CD4-positive, alpha-beta T cell (primary cell): ENCODE results near the gene TUSC7. TPM values are rescaled to one million over a fixed set of nuclear protein-coding genes. Genes with fewer than 3 reads are reported as not detected.

Source experiments
- ATAC-seq: fragments of 200-7000 bp; cut with Tn5 transposase; one replicate; pipeline ENCODE4 v1.10.0; 2022; ENCODE audit warnings: mild to moderate bottlenecking; ENCODE audit not compliant: poor library complexity
- CTCF ChIA-PET: fragments of 350-600 bp; sonication (Branson Sonifier 250); formaldehyde crosslinking; loops from one replicate; lab custom pipeline; 2021; ENCODE audit warnings: antibody characterized with exemption, inconsistent platforms; lab: Charles Lee
- POLR2A ChIA-PET: fragments of 350-600 bp; sonication (Branson Sonifier 250); formaldehyde crosslinking; loops from one replicate; lab custom pipeline; 2021; ENCODE audit warnings: antibody characterized with exemption, inconsistent platforms; lab: Charles Lee
- DNase-seq, 14 experiments: peaks; one replicate each; pipeline ENCODE4 v3.0.0-alpha.2; 2013 to 2020; ENCODE audit warnings: mixed read lengths in 2 of 14
- H3K27ac ChIP-seq, 2 donors: one replicate each; pipeline versions ENCODE4 v1.5.1 to v1.7.0; 2013; ENCODE audit warnings: low read length in 2 of 2, low read depth in 1 of 2, mild to moderate bottlenecking in 1 of 2
- H3K27me3 ChIP-seq, 2 experiments: 1 replicate in 1 of 2; 2 replicates in 1 of 2; pipeline versions ENCODE4 v1.6.1 to v1.7.0; 2013; ENCODE audit warnings: low read length in 2 of 2, control low read depth in 1 of 2, mild to moderate bottlenecking in 1 of 2, moderate library complexity in 1 of 2; ENCODE audit not compliant: insufficient read depth in 2 of 2, control insufficient read depth in 1 of 2
- H3K36me3 ChIP-seq: one replicate; pipeline ENCODE4 v1.6.1; 2013; ENCODE audit warnings: low read length, control low read depth; ENCODE audit not compliant: insufficient read depth
- H3K4me1 ChIP-seq: one replicate; pipeline ENCODE4 v1.6.1; 2013; ENCODE audit warnings: low read length, control low read depth; ENCODE audit not compliant: insufficient read depth
- H3K4me3 ChIP-seq: one replicate; pipeline ENCODE4 v1.5.1; 2013; ENCODE audit warnings: mild to moderate bottlenecking, low read length, moderate library complexity
- H3K9me3 ChIP-seq, 2 experiments: 1 replicate in 1 of 2; 2 replicates in 1 of 2; pipeline versions ENCODE4 v1.6.1 to v1.7.0; 2013; ENCODE audit warnings: low read length in 2 of 2, mild to moderate bottlenecking in 2 of 2, control low read depth in 1 of 2, moderate library complexity in 1 of 2; ENCODE audit not compliant: control insufficient read depth in 1 of 2, insufficient read depth in 1 of 2
- H3K27ac Mint-ChIP-seq: one replicate; pipeline ENCODE4 v1.8.0; 2020; ENCODE audit warnings: mixed read lengths
- H3K27me3 Mint-ChIP-seq: one replicate; pipeline ENCODE4 v1.8.0; 2021; ENCODE audit warnings: mixed read lengths
- H3K36me3 Mint-ChIP-seq: one replicate; pipeline ENCODE4 v1.8.0; 2021; ENCODE audit warnings: low read depth, mixed read lengths
- H3K4me1 Mint-ChIP-seq: one replicate; pipeline ENCODE4 v1.8.0; 2021; ENCODE audit warnings: low read depth, mixed read lengths
- H3K4me3 Mint-ChIP-seq: one replicate; pipeline ENCODE4 v1.8.0; 2020; ENCODE audit warnings: mild to moderate bottlenecking, mixed read lengths
- H3K9me3 Mint-ChIP-seq: one replicate; pipeline ENCODE4 v1.8.0; 2020; ENCODE audit warnings: mixed read lengths
- intact Hi-C, 2 experiments: fragments of 100-400 bp; cut with DNase I in 1 of 2; cut with micrococcal nuclease in 1 of 2; formaldehyde crosslinking; loops; one replicate each; pipeline versions ENCODE4 v1.15.1 to v1.9.0; 2023 to 2025; cut with DNase I, micrococcal nuclease
- total RNA-seq, 174 experiments: library from RNA in 2 of 174; stranded (reverse) in 2 of 174; gene quantifications; one replicate each; pipeline ENCODE4 v1.2.3 and lab custom pipeline; 2021 to 2026
- TF ChIP-seq, protein P1 (sequence below): fragments of 200-600 bp; IDR thresholded peaks from one replicate; pipeline ENCODE4 v1.8.0; 2022; ENCODE audit warnings: antibody characterized with exemption, mild to moderate bottlenecking

TUSC7 gene
- total RNA-seq, 2 experiments from 2014 or later = not detected

DNA sequence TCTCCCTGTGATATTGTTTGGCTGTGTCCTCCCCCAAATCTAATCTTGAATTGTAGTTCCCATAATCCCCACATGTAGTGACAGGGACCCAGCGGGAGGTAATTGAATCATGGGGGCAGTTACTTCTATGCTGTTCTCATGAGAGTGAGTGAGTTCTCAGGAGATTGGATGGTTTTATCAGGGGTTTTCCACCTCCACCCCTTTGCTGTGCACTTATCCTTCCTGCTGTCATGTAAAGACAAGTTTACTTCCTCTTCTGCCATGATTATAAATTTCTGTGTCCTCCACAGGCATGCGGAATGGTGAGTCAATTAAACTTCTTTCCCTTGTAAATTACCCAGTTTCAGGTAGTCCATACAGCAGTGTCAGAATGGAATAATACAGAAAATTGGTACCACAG is 24.7 kb downstream of the TUSC7 start:
- no peak overlapping the region for H3K27ac Mint-ChIP-seq
- H3K9me3 Mint-ChIP-seq = peaks cover 11% of the 10 kb centered on the region
- H3K9me3 ChIP-seq = peaks cover 0 to 7% of the 10 kb centered on the region in 2 experiments
- no peaks in the 10 kb centered on the region for H3K4me1 Mint-ChIP-seq
- TF ChIP-seq, protein P1, sequence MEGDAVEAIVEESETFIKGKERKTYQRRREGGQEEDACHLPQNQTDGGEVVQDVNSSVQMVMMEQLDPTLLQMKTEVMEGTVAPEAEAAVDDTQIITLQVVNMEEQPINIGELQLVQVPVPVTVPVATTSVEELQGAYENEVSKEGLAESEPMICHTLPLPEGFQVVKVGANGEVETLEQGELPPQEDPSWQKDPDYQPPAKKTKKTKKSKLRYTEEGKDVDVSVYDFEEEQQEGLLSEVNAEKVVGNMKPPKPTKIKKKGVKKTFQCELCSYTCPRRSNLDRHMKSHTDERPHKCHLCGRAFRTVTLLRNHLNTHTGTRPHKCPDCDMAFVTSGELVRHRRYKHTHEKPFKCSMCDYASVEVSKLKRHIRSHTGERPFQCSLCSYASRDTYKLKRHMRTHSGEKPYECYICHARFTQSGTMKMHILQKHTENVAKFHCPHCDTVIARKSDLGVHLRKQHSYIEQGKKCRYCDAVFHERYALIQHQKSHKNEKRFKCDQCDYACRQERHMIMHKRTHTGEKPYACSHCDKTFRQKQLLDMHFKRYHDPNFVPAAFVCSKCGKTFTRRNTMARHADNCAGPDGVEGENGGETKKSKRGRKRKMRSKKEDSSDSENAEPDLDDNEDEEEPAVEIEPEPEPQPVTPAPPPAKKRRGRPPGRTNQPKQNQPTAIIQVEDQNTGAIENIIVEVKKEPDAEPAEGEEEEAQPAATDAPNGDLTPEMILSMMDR = no peak
- no peaks in the 10 kb centered on the region for H3K27me3 Mint-ChIP-seq
- H3K27me3 ChIP-seq = no peaks in the 10 kb centered on the region
- intact Hi-C loops = no loop called here
- H3K36me3 ChIP-seq = no peaks in the 10 kb centered on the region
- H3K36me3 Mint-ChIP-seq = no peaks in the 10 kb centered on the region
- H3K27ac ChIP-seq = no peak overlapping the region
- no peak overlapping the region for H3K4me3 ChIP-seq
- POLR2A ChIA-PET = no interaction called here
- CTCF ChIA-PET = no interaction called here
- DNase-seq = no peak
- no peaks in the 10 kb centered on the region for H3K4me1 ChIP-seq
- no peak overlapping the region for H3K4me3 Mint-ChIP-seq
- no peak for ATAC-seq

GRCh38 chr3:116739678-116740077 is 30.1 kb downstream of the TUSC7 start:
- H3K4me1 ChIP-seq = no peaks in the 10 kb centered on the region
- H3K9me3 ChIP-seq = peaks cover 0 to 7% of the 10 kb centered on the region in 2 experiments
- H3K36me3 ChIP-seq = no peaks in the 10 kb centered on the region
- intact Hi-C loops = no loop called here
- ChIA-PET POLR2A (no interaction called here), CTCF (interaction anchor here (0.6 kb wide), 1 partner anchor 142 kb away, joined by 3 read pairs; no protein-coding TSS in a partner anchor)
- Mint-ChIP-seq H3K4me3 (no peak overlapping the region), H3K27me3 (no peaks in the 10 kb centered on the region), H3K4me1 (no peaks in the 10 kb centered on the region), H3K36me3 (no peaks in the 10 kb centered on the region), H3K27ac (no peak overlapping the region), H3K9me3 (peaks cover 8% of the 10 kb centered on the region)
- no peaks in the 10 kb centered on the region for H3K27me3 ChIP-seq
- TF ChIP-seq, protein P1 = no peak
- H3K27ac ChIP-seq = no peak overlapping the region
- H3K4me3 ChIP-seq = no peak overlapping the region
- no peak for ATAC-seq
- DNase-seq = no peak

- Mint-ChIP-seq H3K27me3 (no peaks in the 10 kb centered on the region), H3K4me1 (no peaks in the 10 kb centered on the region), H3K9me3 (peaks cover 7% of the 10 kb centered on the region), H3K36me3 (no peaks in the 10 kb centered on the region), H3K27ac (no peak overlapping the region), H3K4me3 (no peak overlapping the region)
- Histone ChIP-seq H3K27ac (no peak overlapping the region), H3K27me3 (no peaks in the 10 kb centered on the region), H3K36me3 (no peaks in the 10 kb centered on the region), H3K9me3 (peaks cover 0 to 4% of the 10 kb centered on the region in 2 experiments), H3K4me1 (no peaks in the 10 kb centered on the region), H3K4me3 (no peak overlapping the region)
- intact Hi-C loops = no loop called here
- TF ChIP-seq, protein P1 = no peak
- CTCF ChIA-PET = interaction anchor here (0.6 kb wide), 1 partner anchor 143 kb away, joined by 3 read pairs; no protein-coding TSS in a partner anchor
- DNase-seq (no peak), ATAC-seq (no peak)
- POLR2A ChIA-PET = no interaction called here
Measured at GRCh38 chr3:116740293-116740692, 30.7 kb downstream of the TUSC7 start.
